Thoracic aorta (tissue), 2 donors: ENCODE results near the gene CAMK2D. TPM values are rescaled to one million over a fixed set of nuclear protein-coding genes. Genes with fewer than 3 reads are reported as not detected.

ENCODE experiments used
- ATAC-seq: fragments of 150-250 bp; one replicate; pipeline ENCODE4 v1.8.0; 2017; ENCODE audit warnings: low read depth; ENCODE audit not compliant: insufficient number of reproducible peaks, low FRiP score
- DNase-seq: peaks from one replicate; pipeline ENCODE4 v3.0.0-alpha.2; 2020; ENCODE audit warnings: low spot score
- H3K27ac ChIP-seq, 2 donors: fragments of 200-600 bp; sonication (generic); 1 replicate in 1 of 2; 2 replicates in 1 of 2; pipeline ENCODE4 v1.5.1; 2016; ENCODE audit warnings: mild to moderate bottlenecking in 2 of 2, moderate library complexity in 2 of 2
- H3K27me3 ChIP-seq: fragments of 200-600 bp; sonication (generic); replicated peaks from 2 replicates; pipeline ENCODE4 v1.6.0; 2016; ENCODE audit warnings: mild to moderate bottlenecking; ENCODE audit not compliant: insufficient read depth
- H3K36me3 ChIP-seq: fragments of 200-600 bp; sonication (generic); one replicate; pipeline ENCODE4 v1.5.1; 2016
- H3K4me1 ChIP-seq, 2 donors: fragments of 200-600 bp; sonication (generic); 1 replicate in 1 of 2; 2 replicates in 1 of 2; pipeline versions ENCODE4 v1.5.1 to v1.6.0; 2016; ENCODE audit warnings: low read depth in 2 of 2, mild to moderate bottlenecking in 1 of 2; ENCODE audit not compliant: control insufficient read depth in 1 of 2
- H3K4me3 ChIP-seq: fragments of 200-600 bp; sonication (generic); 2 replicates; pipeline ENCODE4 v1.5.1; 2016; ENCODE audit warnings: mild to moderate bottlenecking
- H3K9me3 ChIP-seq: fragments of 200-600 bp; sonication (generic); 2 replicates; pipeline ENCODE4 v1.5.1; 2016
- CTCF ChIP-seq: fragments of 200-600 bp; sonication (generic); IDR thresholded peaks from one replicate; pipeline ENCODE4 v1.5.1; 2019; ENCODE audit warnings: antibody characterized with exemption
- total RNA-seq, 2 donors: library from RNA; depleted of rRNA; stranded (reverse); fragments of >200 nt; gene quantifications; one replicate each; pipeline versions ENCODE4 v1.1.0 to v1.2.3, GENCODE V29; 2016

CAMK2D gene
- total RNA-seq, 2 donors from 2014 or later: 50.6 to 70.1 TPM

- Histone ChIP-seq H3K27ac (no peak overlapping the region), H3K9me3 (no peaks in the 10 kb centered on the region), H3K4me3 (no peak overlapping the region), H3K36me3 (no peaks in the 10 kb centered on the region), H3K27me3 (no peaks in the 10 kb centered on the region), H3K4me1 (peaks cover 2 to 29% of the 10 kb centered on the region in 2 donors)
- TF ChIP-seq CTCF: no peak
- no peak for ATAC-seq
- no peak for DNase-seq
Measured at GRCh38 chr4:113541933-113542332, 219.6 kb downstream of the CAMK2D start.

GRCh38 chr4:113540859-113541258, 220.7 kb downstream of the CAMK2D start:
- DNase-seq (no peak), ATAC-seq (no peak)
- Histone ChIP-seq H3K4me3 (no peak overlapping the region), H3K36me3 (no peaks in the 10 kb centered on the region), H3K27me3 (no peaks in the 10 kb centered on the region), H3K4me1 (peaks cover 2 to 34% of the 10 kb centered on the region in 2 donors), H3K27ac (peak overlapping the region in 1 of 2 donors; percentile 28), H3K9me3 (no peaks in the 10 kb centered on the region)
- TF ChIP-seq CTCF: no peak

- Histone ChIP-seq H3K36me3 (no peaks in the 10 kb centered on the region), H3K27me3 (no peaks in the 10 kb centered on the region), H3K9me3 (no peaks in the 10 kb centered on the region), H3K4me3 (no peak overlapping the region), H3K4me1 (peaks cover 2 to 46% of the 10 kb centered on the region in 2 donors), H3K27ac (peak overlapping the region in 1 of 2 donors; percentile 6)
- no peak for TF ChIP-seq CTCF
- DNase-seq: no peak
- ATAC-seq: no peak
Measured at GRCh38 chr4:113539408-113539807, 222.1 kb downstream of the CAMK2D start.

- ATAC-seq (no peak), DNase-seq (no peak)
- peak overlapping the region; percentile 60 to 65 for H3K27ac ChIP-seq
- H3K36me3 ChIP-seq: no peaks in the 10 kb centered on the region
- TF ChIP-seq CTCF: no peak
- H3K4me1 ChIP-seq: peaks cover 2 to 46% of the 10 kb centered on the region in 2 donors
- peak overlapping the region; percentile 14 for H3K4me3 ChIP-seq
- H3K27me3 ChIP-seq: no peaks in the 10 kb centered on the region
- H3K9me3 ChIP-seq: no peaks in the 10 kb centered on the region
Measured at GRCh38 chr4:113537628-113538027, 223.9 kb downstream of the CAMK2D start.

GRCh38 chr4:113537203-113537602, 224.3 kb downstream of the CAMK2D start:
- H3K27me3 ChIP-seq: no peaks in the 10 kb centered on the region
- DNase-seq (no peak), ATAC-seq (no peak)
- no peak for TF ChIP-seq CTCF
- H3K36me3 ChIP-seq: no peaks in the 10 kb centered on the region
- peak overlapping the region; percentile 14 for H3K4me3 ChIP-seq
- H3K27ac ChIP-seq: peak overlapping the region; percentile 60 to 65
- H3K9me3 ChIP-seq: no peaks in the 10 kb centered on the region
- peaks cover 2 to 46% of the 10 kb centered on the region in 2 donors for H3K4me1 ChIP-seq
